ENCODE data around the gene DOCK3. TPM values are rescaled to one million over a fixed set of nuclear protein-coding genes. Genes with fewer than 3 reads are reported as not detected.
"Not testable (repeated sequence)": the region's sequence is repeated elsewhere in the genome, so short reads cannot be mapped to it uniquely, and the experiment has no call there.

The DOCK3 gene
- total RNA-seq, 4 donors from 2014 or later: 5.5 to 10.0 (median 8.7) TPM

- H3K9me3 ChIP-seq: peaks cover 0 to 12% (median 0%) of the 10 kb centered on the region in 3 donors
- H3K27ac ChIP-seq: no peak overlapping the region
- TF ChIP-seq EP300 (IDR thresholded peaks at IDR 0.05) (no peak), CTCF (IDR thresholded peaks at IDR 0.05) (no peak), POLR2A (IDR thresholded peaks at IDR 0.05) (no peak)
- no peaks in the 10 kb centered on the region for H3K27me3 ChIP-seq
- H3K4me3 ChIP-seq: no peak overlapping the region
- ATAC-seq: no peak
- H3K36me3 ChIP-seq: no peaks in the 10 kb centered on the region
- H3K4me1 ChIP-seq: no peaks in the 10 kb centered on the region
- WGBS, 2 donors (ENCODE audit: low coverage in 1 of 2): 95% methylated on average over 2 of the region's 2 CpGs; no CpG with 5 or more reads in 1 of the 2 donors
Observed at GRCh38 chr3:50972029-50972428, 297.3 kb downstream of the DOCK3 start.

GRCh38 chr3:50978586-50978985 lies 303.9 kb downstream of the DOCK3 start:
- not testable (repeated sequence) for H3K4me3 ChIP-seq, H3K27me3 ChIP-seq, H3K4me1 ChIP-seq, ATAC-seq, H3K27ac ChIP-seq, H3K36me3 ChIP-seq, H3K9me3 ChIP-seq
- WGBS, 2 donors (ENCODE audit: low coverage in 1 of 2): 92% methylated on average over 4 of the region's 18 CpGs; no CpG with 5 or more reads in 1 of the 2 donors

- WGBS, 2 donors (ENCODE audit: low coverage in 1 of 2): 98 to 100% methylated on average over 3 to 15 of the region's 15 CpGs
- TF ChIP-seq EP300 (IDR thresholded peaks at IDR 0.05) (no peak), CTCF (IDR thresholded peaks at IDR 0.05) (no peak), POLR2A (IDR thresholded peaks at IDR 0.05) (no peak), POLR2AphosphoS5 (IDR thresholded peaks at IDR 0.05) (no peak)
- H3K27me3 ChIP-seq: no peaks in the 10 kb centered on the region
Observed at GRCh38 chr3:50978991-50979667, 304.4 kb downstream of the DOCK3 start.

GRCh38 chr3:50982540-50983325 lies 308.0 kb downstream of the DOCK3 start:
- Histone ChIP-seq H3K27ac (no peak overlapping the region), H3K9me3 (no peaks in the 10 kb centered on the region), H3K27me3 (no peaks in the 10 kb centered on the region), H3K4me1 (no peaks in the 10 kb centered on the region), H3K36me3 (no peaks in the 10 kb centered on the region), H3K4me3 (no peak overlapping the region)
- TF ChIP-seq POLR2AphosphoS5 (IDR thresholded peaks at IDR 0.05): no peak
- no peak for TF ChIP-seq EP300 (IDR thresholded peaks at IDR 0.05)
- no peak for TF ChIP-seq CTCF (IDR thresholded peaks at IDR 0.05)
- no peak for TF ChIP-seq POLR2A (IDR thresholded peaks at IDR 0.05)
- no CpG with 5 or more reads among the region's 9 CpGs for WGBS, 2 donors (ENCODE audit: low coverage in 1 of 2)
- ATAC-seq: no peak

More at GRCh38 chr3:50978991-50979667, 304.4 kb downstream of the DOCK3 start:
- Histone ChIP-seq H3K4me1 (no peaks in the 10 kb centered on the region), H3K4me3 (no peak overlapping the region), H3K27ac (no peak overlapping the region), H3K9me3 (no peaks in the 10 kb centered on the region), H3K36me3 (no peaks in the 10 kb centered on the region)
- ATAC-seq: no peak

- WGBS, 2 donors (ENCODE audit: low coverage in 1 of 2): 85 to 100% methylated on average over 1 to 2 of the region's 5 CpGs
- ATAC-seq: no peak
- TF ChIP-seq CTCF (IDR thresholded peaks at IDR 0.05): no peak
- no peak for TF ChIP-seq EP300 (IDR thresholded peaks at IDR 0.05)
- no peak for TF ChIP-seq POLR2AphosphoS5 (IDR thresholded peaks at IDR 0.05)
- TF ChIP-seq POLR2A (IDR thresholded peaks at IDR 0.05): no peak
Observed at GRCh38 chr3:50983887-50984286, 309.2 kb downstream of the DOCK3 start.

More at GRCh38 chr3:50983887-50984286, 309.2 kb downstream of the DOCK3 start:
- no peak overlapping the region for H3K27ac ChIP-seq
- H3K4me3 ChIP-seq: no peak overlapping the region
- no peaks in the 10 kb centered on the region for H3K9me3 ChIP-seq
- no peaks in the 10 kb centered on the region for H3K27me3 ChIP-seq
- no peaks in the 10 kb centered on the region for H3K36me3 ChIP-seq
- no peaks in the 10 kb centered on the region for H3K4me1 ChIP-seq

All from gastroesophageal sphincter (tissue), 4 donors.